Measurements from ENCODE around the gene ZFYVE1.

DNA sequence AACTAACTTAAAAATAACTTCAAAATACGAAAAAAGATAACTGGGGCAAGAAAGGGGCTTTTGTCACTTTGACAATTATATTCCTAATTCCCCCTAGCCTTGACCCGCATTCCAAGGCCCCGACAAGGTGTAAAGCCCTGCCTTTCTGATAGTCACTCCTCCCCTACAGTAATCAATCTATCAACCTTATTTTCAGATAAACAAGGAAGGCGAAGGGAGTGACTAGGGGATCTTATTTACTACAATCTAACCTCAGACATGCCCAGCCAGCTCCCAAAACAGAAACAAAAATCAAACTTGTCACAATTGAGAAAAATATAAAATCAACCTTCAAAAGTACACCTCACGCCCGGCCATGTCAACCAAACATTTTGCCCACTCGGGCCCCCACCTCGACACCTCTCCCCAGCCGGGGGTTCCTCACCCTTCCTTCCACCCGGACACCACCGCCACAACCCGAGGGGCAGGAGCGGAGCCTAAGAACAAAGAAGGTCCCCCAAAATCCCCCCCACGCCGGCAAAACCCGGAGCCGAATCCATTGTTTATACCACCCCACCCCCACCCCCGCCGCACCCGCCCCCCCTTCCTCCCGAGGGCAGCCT lies 562 bp downstream of the ZFYVE1 start:
- TF ChIP-seq TEAD4 (IDR thresholded peaks at IDR 0.05; ENCODE audit: borderline replicate concordance, insufficient read depth) (no peak), RFX5 (IDR thresholded peaks at IDR 0.05; ENCODE audit: low read length) (no peak), POLR2AphosphoS5 (IDR thresholded peaks at IDR 0.05; ENCODE audit: low read depth, low read length) (no peak)
- TF ChIP-seq, protein P1, sequence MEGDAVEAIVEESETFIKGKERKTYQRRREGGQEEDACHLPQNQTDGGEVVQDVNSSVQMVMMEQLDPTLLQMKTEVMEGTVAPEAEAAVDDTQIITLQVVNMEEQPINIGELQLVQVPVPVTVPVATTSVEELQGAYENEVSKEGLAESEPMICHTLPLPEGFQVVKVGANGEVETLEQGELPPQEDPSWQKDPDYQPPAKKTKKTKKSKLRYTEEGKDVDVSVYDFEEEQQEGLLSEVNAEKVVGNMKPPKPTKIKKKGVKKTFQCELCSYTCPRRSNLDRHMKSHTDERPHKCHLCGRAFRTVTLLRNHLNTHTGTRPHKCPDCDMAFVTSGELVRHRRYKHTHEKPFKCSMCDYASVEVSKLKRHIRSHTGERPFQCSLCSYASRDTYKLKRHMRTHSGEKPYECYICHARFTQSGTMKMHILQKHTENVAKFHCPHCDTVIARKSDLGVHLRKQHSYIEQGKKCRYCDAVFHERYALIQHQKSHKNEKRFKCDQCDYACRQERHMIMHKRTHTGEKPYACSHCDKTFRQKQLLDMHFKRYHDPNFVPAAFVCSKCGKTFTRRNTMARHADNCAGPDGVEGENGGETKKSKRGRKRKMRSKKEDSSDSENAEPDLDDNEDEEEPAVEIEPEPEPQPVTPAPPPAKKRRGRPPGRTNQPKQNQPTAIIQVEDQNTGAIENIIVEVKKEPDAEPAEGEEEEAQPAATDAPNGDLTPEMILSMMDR (IDR thresholded peaks at IDR 0.05) = no peak

Data from SK-N-SH (cell line).